Measurements from ENCODE around the gene SARS2. TPM values are rescaled to one million over a fixed set of nuclear protein-coding genes. Genes with fewer than 3 reads are reported as not detected.
"Not testable (repeated sequence)": the region's sequence is repeated elsewhere in the genome, so short reads cannot be mapped to it uniquely, and the experiment has no call there.

The SARS2 gene
- total RNA-seq, 2 donors from 2014 or later = 15.4 to 33.3 TPM

GRCh38 chr19:38900743-38901190, 29.8 kb downstream of the SARS2 start:
- intact Hi-C loops (cut with DNase I, micrococcal nuclease) = no loop called here
- ATAC-seq (no peak), DNase-seq (no peak)

GRCh38 chr19:38900202-38900629, 30.3 kb downstream of the SARS2 start:
- intact Hi-C loops (cut with DNase I, micrococcal nuclease) = no loop called here
- ATAC-seq (no peak), DNase-seq (no peak)

- intact Hi-C loops (cut with DNase I, micrococcal nuclease) = no loop called here
- peak; percentile 99 to 100 for DNase-seq
- peak; percentile 93 for ATAC-seq
Observed at GRCh38 chr19:38899447-38900201, 30.9 kb downstream of the SARS2 start, which contains the start of the genes NFKBIB and SIRT2. TSS of gene NFKBIB (plus strand) at chr19:38899969. CDS start at chr19:38900033, 64 bp downstream. TSS of gene SIRT2 (minus strand) at chr19:38899618. CDS start at chr19:38899521, 97 bp downstream.

- intact Hi-C loops (cut with DNase I, micrococcal nuclease) = no loop called here
- DNase-seq (no peak), ATAC-seq (peak; percentile 6)
Observed at GRCh38 chr19:38898788-38899446, 31.6 kb downstream of the SARS2 start.

- DNase-seq (no peak), ATAC-seq (no peak)
- intact Hi-C loops (cut with DNase I, micrococcal nuclease) = no loop called here
Observed at GRCh38 chr19:38894968-38895367, 35.6 kb downstream of the SARS2 start.

GRCh38 chr19:38893341-38893771, 37.2 kb downstream of the SARS2 start:
- ATAC-seq (no peak), DNase-seq (no peak)

GRCh38 chr19:38892841-38893240, 37.7 kb downstream of the SARS2 start:
- ATAC-seq = no peak
- intact Hi-C loops (cut with DNase I, micrococcal nuclease) = no loop called here
- DNase-seq = no peak

More at GRCh38 chr19:38893341-38893771, 37.2 kb downstream of the SARS2 start:
- intact Hi-C loops (cut with DNase I, micrococcal nuclease) = no loop called here

- DNase-seq (no peak), ATAC-seq (no peak)
- intact Hi-C loops (cut with DNase I, micrococcal nuclease) = no loop called here
Observed at GRCh38 chr19:38891771-38892170, 38.8 kb downstream of the SARS2 start.

GRCh38 chr19:38890686-38891085, 39.9 kb downstream of the SARS2 start:
- no peak for DNase-seq

GRCh38 chr19:38889803-38890202, 40.8 kb downstream of the SARS2 start:
- DNase-seq (no peak), ATAC-seq (no peak)
- intact Hi-C loops (cut with DNase I, micrococcal nuclease) = no loop called here

More at GRCh38 chr19:38890686-38891085, 39.9 kb downstream of the SARS2 start:
- intact Hi-C loops (cut with DNase I, micrococcal nuclease) = no loop called here
- no peak for ATAC-seq

GRCh38 chr19:38888876-38889275, 41.7 kb downstream of the SARS2 start:
- DNase-seq = no peak
- intact Hi-C loops (cut with DNase I, micrococcal nuclease) = no loop called here
- ATAC-seq = no peak

- intact Hi-C loops (cut with DNase I, micrococcal nuclease); DNase-seq; ATAC-seq: not testable (repeated sequence)
Observed at GRCh38 chr19:38884691-38885090, 45.9 kb downstream of the SARS2 start.

GRCh38 chr19:38883286-38883685, 47.3 kb downstream of the SARS2 start:
- intact Hi-C loops (cut with DNase I, micrococcal nuclease) = no loop called here
- ATAC-seq = no peak
- no peak for DNase-seq

GRCh38 chr19:38880882-38881609, 49.5 kb downstream of the SARS2 start:
- no peak for ATAC-seq
- intact Hi-C loops (cut with DNase I, micrococcal nuclease) = no loop called here
- DNase-seq = no peak

GRCh38 chr19:38880076-38880881, 50.3 kb downstream of the SARS2 start:
- DNase-seq (no peak), ATAC-seq (no peak)
- intact Hi-C loops (cut with DNase I, micrococcal nuclease) = no loop called here

- intact Hi-C loops (cut with DNase I, micrococcal nuclease) = no loop called here
- no peak for DNase-seq
- ATAC-seq = no peak
Observed at GRCh38 chr19:38879400-38879751, 51.2 kb downstream of the SARS2 start.

- intact Hi-C loops (cut with DNase I, micrococcal nuclease) = no loop called here
- DNase-seq = no peak
- ATAC-seq = no peak
Observed at GRCh38 chr19:38878575-38879399, 51.8 kb downstream of the SARS2 start.
